ENCODE measurements around the gene KLK2.

Gene KLK2

GRCh38 chr19:50906217-50906616 is 33.0 kb downstream of the KLK2 start:
- DNase-seq (ENCODE audit: low spot score), result peak; percentile 62
- TF ChIP-seq, protein P1, sequence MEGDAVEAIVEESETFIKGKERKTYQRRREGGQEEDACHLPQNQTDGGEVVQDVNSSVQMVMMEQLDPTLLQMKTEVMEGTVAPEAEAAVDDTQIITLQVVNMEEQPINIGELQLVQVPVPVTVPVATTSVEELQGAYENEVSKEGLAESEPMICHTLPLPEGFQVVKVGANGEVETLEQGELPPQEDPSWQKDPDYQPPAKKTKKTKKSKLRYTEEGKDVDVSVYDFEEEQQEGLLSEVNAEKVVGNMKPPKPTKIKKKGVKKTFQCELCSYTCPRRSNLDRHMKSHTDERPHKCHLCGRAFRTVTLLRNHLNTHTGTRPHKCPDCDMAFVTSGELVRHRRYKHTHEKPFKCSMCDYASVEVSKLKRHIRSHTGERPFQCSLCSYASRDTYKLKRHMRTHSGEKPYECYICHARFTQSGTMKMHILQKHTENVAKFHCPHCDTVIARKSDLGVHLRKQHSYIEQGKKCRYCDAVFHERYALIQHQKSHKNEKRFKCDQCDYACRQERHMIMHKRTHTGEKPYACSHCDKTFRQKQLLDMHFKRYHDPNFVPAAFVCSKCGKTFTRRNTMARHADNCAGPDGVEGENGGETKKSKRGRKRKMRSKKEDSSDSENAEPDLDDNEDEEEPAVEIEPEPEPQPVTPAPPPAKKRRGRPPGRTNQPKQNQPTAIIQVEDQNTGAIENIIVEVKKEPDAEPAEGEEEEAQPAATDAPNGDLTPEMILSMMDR (IDR thresholded peaks at IDR 0.05; ENCODE audit: extremely low read depth, insufficient read depth, missing control alignments), result peak; percentile 77
- in situ Hi-C loops (cut with MboI; ENCODE audit: low pct_unique_long_range_greater_than_20kb, low sequenced_read_pairs, unreplicated experiment), result no loop called here

- in situ Hi-C loops (cut with MboI; ENCODE audit: low pct_unique_long_range_greater_than_20kb, low sequenced_read_pairs, unreplicated experiment), result no loop called here
- DNase-seq (ENCODE audit: low spot score), result no peak
- TF ChIP-seq, protein P1 (IDR thresholded peaks at IDR 0.05; ENCODE audit: extremely low read depth, insufficient read depth, missing control alignments), result no peak
These were observed 35.1 kb downstream of the KLK2 start for GRCh38 chr19:50908336-50908735.

GRCh38 chr19:50909240-50910070 is 36.2 kb downstream of the KLK2 start:
- peak; percentile 92 for DNase-seq (ENCODE audit: low spot score)
- in situ Hi-C loops (cut with MboI; ENCODE audit: low pct_unique_long_range_greater_than_20kb, low sequenced_read_pairs, unreplicated experiment), result loop anchor here (10.0 kb wide), 1 partner anchor 115 kb away; the partner anchor contains the start of gene ACP4
- TF ChIP-seq, protein P1 (IDR thresholded peaks at IDR 0.05; ENCODE audit: extremely low read depth, insufficient read depth, missing control alignments), result no peak

- DNase-seq (ENCODE audit: low spot score), result no peak
- TF ChIP-seq, protein P1 (IDR thresholded peaks at IDR 0.05; ENCODE audit: extremely low read depth, insufficient read depth, missing control alignments), result no peak
- in situ Hi-C loops (cut with MboI; ENCODE audit: low pct_unique_long_range_greater_than_20kb, low sequenced_read_pairs, unreplicated experiment), result loop anchor here (10.0 kb wide), 1 partner anchor 116 kb away; the partner anchor contains the start of gene ACP4
These were observed 37.5 kb downstream of the KLK2 start for GRCh38 chr19:50910722-50911121.

GRCh38 chr19:50911206-50912101 is 38.2 kb downstream of the KLK2 start, which contains the start of gene KLK4:
KLK4 (minus strand) TSS chr19:50911395; CDS start chr19:50910738, 657 bp downstream.
- in situ Hi-C loops (cut with MboI; ENCODE audit: low pct_unique_long_range_greater_than_20kb, low sequenced_read_pairs, unreplicated experiment), result loop anchor here (10.0 kb wide), 1 partner anchor 117 kb away; the partner anchor contains the start of gene ACP4
- TF ChIP-seq, protein P1 (IDR thresholded peaks at IDR 0.05; ENCODE audit: extremely low read depth, insufficient read depth, missing control alignments), result no peak
- DNase-seq (ENCODE audit: low spot score), result no peak

DNA sequence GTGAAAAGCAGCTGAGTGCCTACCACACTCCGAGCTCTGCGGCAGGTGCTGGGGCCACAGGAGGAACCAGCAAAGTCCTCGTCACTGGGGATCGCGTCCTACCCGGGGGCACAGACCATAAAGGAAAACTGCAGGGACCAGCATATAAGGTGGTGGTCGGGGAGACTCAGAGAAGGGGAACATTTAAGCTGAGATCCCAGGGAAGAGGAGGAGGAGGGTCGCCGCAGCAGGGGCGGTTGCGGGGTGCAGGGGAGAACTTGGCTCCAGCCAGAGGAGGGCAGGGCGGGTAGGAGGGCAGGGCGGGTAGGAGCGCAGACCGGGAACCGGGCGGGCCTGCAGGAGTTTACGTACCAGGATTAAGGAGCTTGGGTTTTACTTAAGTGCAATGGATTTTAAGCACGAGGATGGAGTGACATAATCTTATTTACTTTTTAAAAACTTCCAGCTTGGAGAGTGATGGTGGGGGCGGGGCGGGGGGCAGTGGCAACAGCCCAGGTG is 38.9 kb downstream of the KLK2 start:
- DNase-seq (ENCODE audit: low spot score), result no peak
- TF ChIP-seq, protein P1 (IDR thresholded peaks at IDR 0.05; ENCODE audit: extremely low read depth, insufficient read depth, missing control alignments), result no peak
- in situ Hi-C loops (cut with MboI; ENCODE audit: low pct_unique_long_range_greater_than_20kb, low sequenced_read_pairs, unreplicated experiment), result loop anchor here (10.0 kb wide), 1 partner anchor 117 kb away; the partner anchor contains the start of gene ACP4
